Measurements from ENCODE around the gene SNX4. TPM values are rescaled to one million over a fixed set of nuclear protein-coding genes. Genes with fewer than 3 reads are reported as not detected.
A peak's percentile ranks its signal among the peaks of the same experiment; 100 is the strongest.

SNX4 gene
- total RNA-seq, 1 experiment from 2014 or later, result 23.2 TPM

DNA sequence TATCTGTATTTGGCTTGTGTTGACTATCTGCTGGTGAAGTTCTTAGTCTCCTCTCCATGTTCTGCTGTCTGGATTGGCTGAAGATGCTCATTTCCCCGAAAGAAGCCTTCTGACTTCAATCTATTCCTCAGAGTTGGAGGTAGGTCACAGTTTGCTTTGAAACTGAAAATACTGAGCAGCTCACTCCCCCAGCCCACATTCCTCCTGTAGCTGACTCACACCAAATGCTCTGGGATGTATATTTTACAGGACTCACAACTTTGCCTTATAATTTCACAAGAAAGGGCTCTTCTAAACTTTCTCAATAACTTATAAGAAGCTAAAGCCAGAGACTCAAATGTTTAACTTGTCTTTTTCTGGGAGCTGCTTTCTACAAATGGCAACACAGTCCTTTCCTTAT lies 36.3 kb upstream of the SNX4 start (continued):
- TF ChIP-seq ARID4B (CRISPR knock-in tag; IDR thresholded peaks at IDR 0.05; ENCODE audit: borderline replicate concordance), result no peak
- TF ChIP-seq, protein P1, sequence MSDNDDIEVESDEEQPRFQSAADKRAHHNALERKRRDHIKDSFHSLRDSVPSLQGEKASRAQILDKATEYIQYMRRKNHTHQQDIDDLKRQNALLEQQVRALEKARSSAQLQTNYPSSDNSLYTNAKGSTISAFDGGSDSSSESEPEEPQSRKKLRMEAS (CRISPR knock-in tag; IDR thresholded peaks at IDR 0.05), result no peak
- TF ChIP-seq NR1H2 (CRISPR knock-in tag; IDR thresholded peaks at IDR 0.05), result no peak
- no peak for TF ChIP-seq ZNF512 (CRISPR knock-in tag; IDR thresholded peaks at IDR 0.05; ENCODE audit: borderline replicate concordance)
- TF ChIP-seq NFE2L1 (CRISPR knock-in tag; IDR thresholded peaks at IDR 0.05), result no peak
- no peak for TF ChIP-seq OVOL2 (CRISPR knock-in tag; IDR thresholded peaks at IDR 0.05; ENCODE audit: borderline replicate concordance)
- TF ChIP-seq NFATC4 (CRISPR knock-in tag; IDR thresholded peaks at IDR 0.05), result no peak
- TF ChIP-seq MLX (CRISPR knock-in tag; IDR thresholded peaks at IDR 0.05), result no peak
- no peak for TF ChIP-seq IRF2 (CRISPR knock-in tag; IDR thresholded peaks at IDR 0.05; ENCODE audit: borderline replicate concordance, low read depth)
- TF ChIP-seq ZNF425 (CRISPR knock-in tag; conservative IDR thresholded peaks at IDR 0.05), result no peak
- no peak for TF ChIP-seq ZNF396 (CRISPR knock-in tag; IDR thresholded peaks at IDR 0.05; ENCODE audit: borderline replicate concordance)

GRCh38 chr3:125552401-125552800 lies 32.4 kb upstream of the SNX4 start:
- Mint-ChIP-seq H3K27me3 (ENCODE audit: low read depth) (no peaks in the 10 kb centered on the region), H3K9me3 (no peaks in the 10 kb centered on the region), H3K4me1 (no peaks in the 10 kb centered on the region), H3K27ac (peak overlapping the region; percentile 29; the same call in 1 of the 2 replicates), H3K4me3 (no peak overlapping the region), H3K36me3 (peaks cover 9% of the 10 kb centered on the region)
- ATAC-seq (no peak), DNase-seq (ENCODE audit: low spot score) (no peak)
- ChIA-PET POLR2A (no interaction called here), CTCF (no interaction called here)
- TF ChIP-seq ZNF425 (CRISPR knock-in tag; conservative IDR thresholded peaks at IDR 0.05) (no peak), RELA (CRISPR knock-in tag; IDR thresholded peaks at IDR 0.05; ENCODE audit: borderline replicate concordance) (no peak), ZNF263 (CRISPR knock-in tag; IDR thresholded peaks at IDR 0.05; ENCODE audit: low read depth) (no peak), CREB1 (CRISPR knock-in tag; IDR thresholded peaks at IDR 0.05) (no peak), IRF2 (CRISPR knock-in tag; IDR thresholded peaks at IDR 0.05; ENCODE audit: borderline replicate concordance, low read depth) (no peak), PRDM15 (CRISPR knock-in tag; IDR thresholded peaks at IDR 0.05) (no peak), HMGXB4 (CRISPR knock-in tag; IDR thresholded peaks at IDR 0.05) (no peak)
- TF ChIP-seq, protein P2, sequence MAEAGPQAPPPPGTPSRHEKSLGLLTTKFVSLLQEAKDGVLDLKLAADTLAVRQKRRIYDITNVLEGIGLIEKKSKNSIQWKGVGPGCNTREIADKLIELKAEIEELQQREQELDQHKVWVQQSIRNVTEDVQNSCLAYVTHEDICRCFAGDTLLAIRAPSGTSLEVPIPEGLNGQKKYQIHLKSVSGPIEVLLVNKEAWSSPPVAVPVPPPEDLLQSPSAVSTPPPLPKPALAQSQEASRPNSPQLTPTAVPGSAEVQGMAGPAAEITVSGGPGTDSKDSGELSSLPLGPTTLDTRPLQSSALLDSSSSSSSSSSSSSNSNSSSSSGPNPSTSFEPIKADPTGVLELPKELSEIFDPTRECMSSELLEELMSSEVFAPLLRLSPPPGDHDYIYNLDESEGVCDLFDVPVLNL (CRISPR knock-in tag; IDR thresholded peaks at IDR 0.05; ENCODE audit: borderline replicate concordance, low read depth), result no peak

Measured in WTC11 (cell line).